AG08396 (cell line): Measurements from ENCODE around the gene KLKB1.
"Not testable (repeated sequence)": the region's sequence is repeated elsewhere in the genome, so short reads cannot be mapped to it uniquely, and the experiment has no call there.

Experiments
- DNase-seq: peaks from one replicate; pipeline ENCODE4 v3.0.0; 2012; ENCODE audit warnings: low spot score, mixed read lengths

KLKB1 gene

GRCh38 chr4:186265683-186266652 lies 38.7 kb downstream of the KLKB1 start, which contains the start of gene F11:
F11 (plus strand) TSS chr4:186266189; CDS start chr4:186267137, 948 bp downstream.
- DNase-seq = no peak

GRCh38 chr4:186266729-186267456 lies 39.6 kb downstream of the KLKB1 start:
- no peak for DNase-seq

- DNase-seq = no peak
Measured at GRCh38 chr4:186271081-186271678, 43.9 kb downstream of the KLKB1 start.

- no peak for DNase-seq
Measured at GRCh38 chr4:186272699-186273391, 45.5 kb downstream of the KLKB1 start.

- DNase-seq = not testable (repeated sequence)
Measured at GRCh38 chr4:186273392-186273789, 46.1 kb downstream of the KLKB1 start.

GRCh38 chr4:186283311-186283710 lies 56.0 kb downstream of the KLKB1 start:
- no peak for DNase-seq

- no peak for DNase-seq
Measured at GRCh38 chr4:186285147-186285546, 57.8 kb downstream of the KLKB1 start.

- DNase-seq = no peak
Measured at GRCh38 chr4:186286581-186286980, 59.3 kb downstream of the KLKB1 start.

- no peak for DNase-seq
Measured at GRCh38 chr4:186291256-186291890, 64.1 kb downstream of the KLKB1 start.

- no peak for DNase-seq
Measured at GRCh38 chr4:186294160-186294559, 66.9 kb downstream of the KLKB1 start.

GRCh38 chr4:186296481-186296880 lies 69.2 kb downstream of the KLKB1 start:
- no peak for DNase-seq

GRCh38 chr4:186297013-186297645 lies 69.8 kb downstream of the KLKB1 start:
- peak; percentile 75 for DNase-seq

GRCh38 chr4:186298031-186298647 lies 70.8 kb downstream of the KLKB1 start:
- DNase-seq = no peak

- DNase-seq = no peak
Measured at GRCh38 chr4:186299291-186299690, 72.0 kb downstream of the KLKB1 start.

- DNase-seq = no peak
Measured at GRCh38 chr4:186300659-186301390, 73.5 kb downstream of the KLKB1 start.

GRCh38 chr4:186304216-186304615 lies 76.9 kb downstream of the KLKB1 start:
- DNase-seq = no peak

GRCh38 chr4:186304866-186305505 lies 77.7 kb downstream of the KLKB1 start:
- no peak for DNase-seq

GRCh38 chr4:186307497-186307896 lies 80.2 kb downstream of the KLKB1 start:
- no peak for DNase-seq

- DNase-seq = no peak
Measured at GRCh38 chr4:186307916-186308315, 80.6 kb downstream of the KLKB1 start.
